ENCODE measurements around the gene CHRNA9. TPM values are rescaled to one million over a fixed set of nuclear protein-coding genes. Genes with fewer than 3 reads are reported as not detected.

The CHRNA9 gene
- total and polyA plus RNA-seq, 2 of the 4 experiments (the other 2 are of a cell fraction): not detected

DNA sequence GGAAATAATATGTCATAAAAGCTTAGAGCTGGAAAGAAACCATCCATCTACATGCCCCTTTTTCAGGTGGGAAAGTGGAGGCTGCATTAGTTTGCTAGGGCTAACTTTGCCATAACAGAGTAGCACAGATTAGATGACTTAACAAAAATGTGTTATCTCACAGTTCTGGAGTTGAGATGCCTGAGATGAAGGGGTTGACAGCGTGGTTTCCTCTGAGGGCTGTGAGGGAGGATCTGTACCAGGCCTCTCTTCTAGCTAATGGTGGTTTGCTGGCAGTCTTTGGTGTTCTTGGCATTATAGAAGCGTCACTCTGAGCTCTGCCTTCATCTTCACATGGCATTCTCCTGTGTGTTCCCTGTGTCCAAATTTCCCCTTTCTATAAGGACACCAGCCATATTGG is 2.4 kb downstream of the CHRNA9 start:
- Histone ChIP-seq H4K5ac (ENCODE audit: low read depth, low read length) (no peak overlapping the region), H3K9ac (ENCODE audit: low read depth, low read length) (no peak overlapping the region), H2AK9ac (replicated peaks; ENCODE audit: low read depth, low read length, poor library complexity) (no peak overlapping the region), H4K8ac (ENCODE audit: low read depth in 2 of 2, low read length in 2 of 2) (no peak overlapping the region), H3K14ac (replicated peaks; ENCODE audit: low read depth, low read length) (no peak overlapping the region), H4K91ac (ENCODE audit: insufficient read depth, low read depth, low read length) (no peak overlapping the region), H2AFZ (replicated peaks; ENCODE audit: low read length, poor library complexity) (no peak overlapping the region), H3K36me3 (ENCODE audit: control insufficient read depth, insufficient read depth, low read length) (no peaks in the 10 kb centered on the region), H3K4me1 (ENCODE audit: control insufficient read depth, insufficient read depth, low read length) (peaks cover 11% of the 10 kb centered on the region; the same call in 1 of the 2 replicates), H2AK5ac (ENCODE audit: low read depth, low read length) (no peak overlapping the region; the same call in 1 of the 2 replicates), H3K9me3 (ENCODE audit: control insufficient read depth, insufficient read depth, low read length) (no peaks in the 10 kb centered on the region), H3K27me3 (ENCODE audit: control insufficient read depth, insufficient read depth, low read length) (peaks cover 3% of the 10 kb centered on the region), H3K27ac (ENCODE audit: insufficient read depth, low read length) (no peak overlapping the region), H3K18ac (ENCODE audit: low read depth, low read length) (no peak overlapping the region), H3K4ac (ENCODE audit: low read depth, low read length) (no peak overlapping the region), H2BK15ac (ENCODE audit: low read depth, low read length) (no peak overlapping the region), H3K23ac (ENCODE audit: low read depth, low read length) (no peak overlapping the region), H2BK120ac (ENCODE audit: low read depth, low read length) (no peak overlapping the region), H3K4me2 (ENCODE audit: low read depth, low read length) (no peak overlapping the region), H3K79me1 (ENCODE audit: low read depth in 1 of 2, low read length in 2 of 2) (no peaks in the 10 kb centered on the region), H3K4me3 (ENCODE audit: insufficient read depth, low read depth, low read length) (no peak overlapping the region), H3K9me1 (ENCODE audit: insufficient read depth, low read length) (peaks cover 12% of the 10 kb centered on the region), H3K56ac (ENCODE audit: extremely low read depth, insufficient read depth, low read length) (no peak overlapping the region), H4K20me1 (ENCODE audit: insufficient read depth, low read length) (no peaks in the 10 kb centered on the region), H2BK20ac (ENCODE audit: low read depth, low read length) (no peak overlapping the region), H2BK5ac (ENCODE audit: low read depth, low read length, poor library complexity, severe bottlenecking) (no peak overlapping the region)
- DNase-seq (no peak), ATAC-seq (ENCODE audit: low read depth) (no peak)
- dilution Hi-C loops (cut with HindIII; ENCODE audit: low sequenced_read_pairs, unreplicated experiment): no loop called here
- TF ChIP-seq RAD21 (IDR thresholded peaks at IDR 0.05; ENCODE audit: low read length) (no peak), CHD1 (IDR thresholded peaks at IDR 0.05; ENCODE audit: low read depth, low read length) (no peak), CEBPB (IDR thresholded peaks at IDR 0.05; ENCODE audit: low read depth, low read length) (no peak), SMC3 (IDR thresholded peaks at IDR 0.05; ENCODE audit: low read depth, low read length) (no peak), FOS (IDR thresholded peaks at IDR 0.05; ENCODE audit: low read depth, low read length) (no peak), RFX5 (IDR thresholded peaks at IDR 0.05; ENCODE audit: low read depth, low read length) (no peak), MAFK (IDR thresholded peaks at IDR 0.05; ENCODE audit: low read depth, low read length) (no peak), MAZ (IDR thresholded peaks at IDR 0.05; ENCODE audit: borderline replicate concordance, low read depth, low read length) (no peak), NFE2L2 (IDR thresholded peaks at IDR 0.05; ENCODE audit: low read depth, low read length) (no peak), POLR2A (IDR thresholded peaks at IDR 0.05; ENCODE audit: low read depth, low read length) (no peak), BHLHE40 (IDR thresholded peaks at IDR 0.05; ENCODE audit: low read depth, low read length) (no peak), MXI1 (IDR thresholded peaks at IDR 0.05; ENCODE audit: borderline replicate concordance, low read depth, low read length) (no peak), RCOR1 (IDR thresholded peaks at IDR 0.05; ENCODE audit: insufficient replicate concordance, low read length) (no peak)
- TF ChIP-seq, protein P1, sequence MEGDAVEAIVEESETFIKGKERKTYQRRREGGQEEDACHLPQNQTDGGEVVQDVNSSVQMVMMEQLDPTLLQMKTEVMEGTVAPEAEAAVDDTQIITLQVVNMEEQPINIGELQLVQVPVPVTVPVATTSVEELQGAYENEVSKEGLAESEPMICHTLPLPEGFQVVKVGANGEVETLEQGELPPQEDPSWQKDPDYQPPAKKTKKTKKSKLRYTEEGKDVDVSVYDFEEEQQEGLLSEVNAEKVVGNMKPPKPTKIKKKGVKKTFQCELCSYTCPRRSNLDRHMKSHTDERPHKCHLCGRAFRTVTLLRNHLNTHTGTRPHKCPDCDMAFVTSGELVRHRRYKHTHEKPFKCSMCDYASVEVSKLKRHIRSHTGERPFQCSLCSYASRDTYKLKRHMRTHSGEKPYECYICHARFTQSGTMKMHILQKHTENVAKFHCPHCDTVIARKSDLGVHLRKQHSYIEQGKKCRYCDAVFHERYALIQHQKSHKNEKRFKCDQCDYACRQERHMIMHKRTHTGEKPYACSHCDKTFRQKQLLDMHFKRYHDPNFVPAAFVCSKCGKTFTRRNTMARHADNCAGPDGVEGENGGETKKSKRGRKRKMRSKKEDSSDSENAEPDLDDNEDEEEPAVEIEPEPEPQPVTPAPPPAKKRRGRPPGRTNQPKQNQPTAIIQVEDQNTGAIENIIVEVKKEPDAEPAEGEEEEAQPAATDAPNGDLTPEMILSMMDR (conservative IDR thresholded peaks at IDR 0.05; ENCODE audit: low read depth, low read length): no peak
- TF ChIP-seq, protein P2, sequence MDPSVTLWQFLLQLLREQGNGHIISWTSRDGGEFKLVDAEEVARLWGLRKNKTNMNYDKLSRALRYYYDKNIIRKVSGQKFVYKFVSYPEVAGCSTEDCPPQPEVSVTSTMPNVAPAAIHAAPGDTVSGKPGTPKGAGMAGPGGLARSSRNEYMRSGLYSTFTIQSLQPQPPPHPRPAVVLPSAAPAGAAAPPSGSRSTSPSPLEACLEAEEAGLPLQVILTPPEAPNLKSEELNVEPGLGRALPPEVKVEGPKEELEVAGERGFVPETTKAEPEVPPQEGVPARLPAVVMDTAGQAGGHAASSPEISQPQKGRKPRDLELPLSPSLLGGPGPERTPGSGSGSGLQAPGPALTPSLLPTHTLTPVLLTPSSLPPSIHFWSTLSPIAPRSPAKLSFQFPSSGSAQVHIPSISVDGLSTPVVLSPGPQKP (IDR thresholded peaks at IDR 0.05; ENCODE audit: borderline replicate concordance, low read depth, low read length): no peak
- TF ChIP-seq, protein P3, sequence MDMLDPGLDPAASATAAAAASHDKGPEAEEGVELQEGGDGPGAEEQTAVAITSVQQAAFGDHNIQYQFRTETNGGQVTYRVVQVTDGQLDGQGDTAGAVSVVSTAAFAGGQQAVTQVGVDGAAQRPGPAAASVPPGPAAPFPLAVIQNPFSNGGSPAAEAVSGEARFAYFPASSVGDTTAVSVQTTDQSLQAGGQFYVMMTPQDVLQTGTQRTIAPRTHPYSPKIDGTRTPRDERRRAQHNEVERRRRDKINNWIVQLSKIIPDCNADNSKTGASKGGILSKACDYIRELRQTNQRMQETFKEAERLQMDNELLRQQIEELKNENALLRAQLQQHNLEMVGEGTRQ (IDR thresholded peaks at IDR 0.05; ENCODE audit: low read depth, low read length): no peak
- in situ Hi-C loops (cut with MboI; ENCODE audit: low sequenced_read_pairs): no loop called here
- no CpG with 5 or more reads among the region's 2 CpGs for WGBS, 2 experiments (ENCODE audit: extremely low coverage in 2 of 2, insufficient read length in 1 of 2)
- ChIA-PET POLR2A (ENCODE audit: unreplicated experiment) (no interaction called here), CTCF (no interaction called here)
- no TSS peak for BruUV-seq (replicated peaks)
- intact Hi-C loops (cut with micrococcal nuclease): no loop called here

All from IMR-90 (cell line).